ENCODE measurements around the gene NFIX.

NFIX gene

GRCh38 chr19:13022111-13022858 lies 27.0 kb downstream of the NFIX start:
- no peak for DNase-seq (ENCODE audit: low read depth in 2 of 2)

- DNase-seq (ENCODE audit: low read depth in 2 of 2): no peak
These were observed 27.8 kb downstream of the NFIX start for GRCh38 chr19:13022859-13023636.

GRCh38 chr19:13023656-13024055 lies 28.4 kb downstream of the NFIX start:
- no peak for DNase-seq (ENCODE audit: low read depth in 2 of 2)

- DNase-seq (ENCODE audit: low read depth in 2 of 2): no peak
These were observed 29.1 kb downstream of the NFIX start for GRCh38 chr19:13024126-13024950.

GRCh38 chr19:13024951-13025697 lies 29.8 kb downstream of the NFIX start:
- no peak for DNase-seq (ENCODE audit: low read depth in 2 of 2)

- DNase-seq (ENCODE audit: low read depth in 2 of 2): no peak
These were observed 30.7 kb downstream of the NFIX start for GRCh38 chr19:13025819-13026456.

- DNase-seq (ENCODE audit: low read depth in 2 of 2): no peak
These were observed 31.4 kb downstream of the NFIX start for GRCh38 chr19:13026462-13027370.

- DNase-seq (ENCODE audit: low read depth in 2 of 2): no peak
These were observed 32.3 kb downstream of the NFIX start for GRCh38 chr19:13027557-13027956.

- DNase-seq (ENCODE audit: low read depth in 2 of 2): no peak
These were observed 32.8 kb downstream of the NFIX start for GRCh38 chr19:13028027-13028426.

GRCh38 chr19:13029301-13029880 lies 34.1 kb downstream of the NFIX start:
- no peak for DNase-seq (ENCODE audit: low read depth in 2 of 2)

GRCh38 chr19:13029893-13030292 lies 34.6 kb downstream of the NFIX start:
- DNase-seq (ENCODE audit: low read depth in 2 of 2): no peak

- no peak for DNase-seq (ENCODE audit: low read depth in 2 of 2)
These were observed 36.8 kb downstream of the NFIX start for GRCh38 chr19:13031917-13032623.

GRCh38 chr19:13032837-13033236 lies 37.6 kb downstream of the NFIX start:
- DNase-seq (ENCODE audit: low read depth in 2 of 2): no peak

- DNase-seq (ENCODE audit: low read depth in 2 of 2): no peak
These were observed 38.0 kb downstream of the NFIX start for GRCh38 chr19:13033244-13033643.

- peak in 1 of 2 donors; percentile 45 for DNase-seq (ENCODE audit: low read depth in 2 of 2)
These were observed 38.7 kb downstream of the NFIX start for GRCh38 chr19:13033819-13034611.

GRCh38 chr19:13034636-13035035 lies 39.4 kb downstream of the NFIX start:
- no peak for DNase-seq (ENCODE audit: low read depth in 2 of 2)

- no peak for DNase-seq (ENCODE audit: low read depth in 2 of 2)
These were observed 40.6 kb downstream of the NFIX start for GRCh38 chr19:13035820-13036365.

All from activated CD4-positive, alpha-beta T cell treated with anti-CD3 and anti-CD28 coated beads for 24 hours (primary cell).